Upper lobe of right lung (tissue), 1 donor: Measurements from ENCODE around the gene GLG1. TPM values are rescaled to one million over a fixed set of nuclear protein-coding genes. Genes with fewer than 3 reads are reported as not detected.

ENCODE experiments used
- ATAC-seq: fragments of 200-7000 bp; cut with Tn5 transposase; one replicate; pipeline ENCODE4 v1.9.1; 2020; ENCODE audit warnings: mild to moderate bottlenecking, moderate library complexity
- DNase-seq: peaks from one replicate; pipeline ENCODE4 v3.0.0-alpha.2; 2020
- H3K27ac ChIP-seq: fragments of 200-600 bp; one replicate; pipeline ENCODE4 v1.8.0; 2022
- H3K27me3 ChIP-seq: fragments of 200-600 bp; one replicate; pipeline ENCODE4 v1.8.0; 2022; ENCODE audit warnings: mild to moderate bottlenecking
- H3K36me3 ChIP-seq: fragments of 200-600 bp; one replicate; pipeline ENCODE4 v1.8.0; 2022
- H3K4me1 ChIP-seq: fragments of 200-600 bp; one replicate; pipeline ENCODE4 v1.8.0; 2022
- H3K4me3 ChIP-seq: fragments of 200-600 bp; one replicate; pipeline ENCODE4 v1.8.0; 2022; ENCODE audit warnings: mild to moderate bottlenecking
- H3K9me3 ChIP-seq: fragments of 200-600 bp; one replicate; pipeline ENCODE4 v1.8.0; 2022
- CTCF ChIP-seq: fragments of 200-600 bp; IDR thresholded peaks from one replicate; pipeline ENCODE4 v1.8.0; 2022; ENCODE audit warnings: antibody characterized with exemption
- intact Hi-C: fragments of 100-400 bp; cut with DNase I; formaldehyde crosslinking; loops from one replicate; pipeline ENCODE4 v1.11.0; 2022
- total RNA-seq: library from RNA; stranded (reverse); fragmentation: NEBNext Ultra II Directional; extraction: Animal tissue kit (Norgen Biotek cat#: 25700); gene quantifications from one replicate; pipeline ENCODE4 v1.2.1, GENCODE V29; 2021
- donor health status: DM: no; HTN: yes; CAD: no; lungs with severe emphysema.

The GLG1 gene
- total RNA-seq, 1 donor from 2014 or later, result 112 TPM

DNA sequence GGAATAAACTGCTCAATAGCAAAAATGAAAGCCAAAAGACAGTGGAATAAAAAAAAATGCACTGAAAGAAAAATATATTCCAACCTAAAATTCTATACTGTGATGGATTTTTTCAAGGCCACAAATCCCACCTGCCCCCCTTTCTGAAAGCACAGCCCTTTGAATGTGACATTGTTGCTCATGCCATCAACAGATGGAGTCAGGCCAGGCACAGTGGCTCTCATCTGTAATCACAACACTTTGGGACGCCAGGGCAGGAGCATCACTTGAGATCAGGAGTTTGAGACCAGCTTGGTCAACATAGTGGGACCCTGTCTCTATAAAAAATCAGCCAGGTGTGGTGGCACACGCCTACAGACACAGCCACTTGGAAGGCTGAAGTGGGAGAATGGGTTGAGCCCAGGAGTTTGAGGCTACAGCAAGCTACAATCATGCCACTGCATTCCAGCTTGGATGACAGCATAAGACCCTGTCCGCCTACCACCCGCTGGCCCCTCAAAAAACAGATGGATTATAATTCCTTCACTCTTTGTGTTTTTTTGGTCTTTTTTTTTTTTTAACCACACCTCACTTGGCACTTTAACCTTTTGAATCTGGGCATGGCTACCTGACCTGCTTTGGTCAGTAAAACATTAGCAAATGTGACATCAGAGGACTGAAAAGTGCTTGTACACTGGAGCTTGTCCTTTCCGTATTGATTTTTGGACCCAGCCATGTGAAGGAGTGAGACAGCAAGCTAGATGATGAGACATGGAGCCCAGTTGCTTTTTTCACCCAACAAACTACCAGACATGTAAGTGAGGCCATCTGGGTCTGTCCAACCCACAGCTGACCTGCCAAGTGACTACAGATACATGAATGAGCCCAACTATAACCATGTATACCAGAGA, 36.3 kb downstream of the GLG1 start:
- no peaks in the 10 kb centered on the region for H3K4me1 ChIP-seq
- no peak for DNase-seq
- intact Hi-C loops, result no loop called here
- no peak for ATAC-seq
- no peaks in the 10 kb centered on the region for H3K36me3 ChIP-seq
- H3K9me3 ChIP-seq, result no peaks in the 10 kb centered on the region
- no peak overlapping the region for H3K4me3 ChIP-seq
- no peak overlapping the region for H3K27ac ChIP-seq
- no peaks in the 10 kb centered on the region for H3K27me3 ChIP-seq
- no peak for TF ChIP-seq CTCF

GRCh38 chr16:74568961-74569631, 37.8 kb downstream of the GLG1 start:
- H3K27ac ChIP-seq, result no peak overlapping the region
- H3K27me3 ChIP-seq, result no peaks in the 10 kb centered on the region
- TF ChIP-seq CTCF, result no peak
- H3K4me3 ChIP-seq, result no peak overlapping the region
- H3K9me3 ChIP-seq, result no peaks in the 10 kb centered on the region
- peaks cover 3% of the 10 kb centered on the region for H3K4me1 ChIP-seq
- ATAC-seq (no peak), DNase-seq (no peak)
- no peaks in the 10 kb centered on the region for H3K36me3 ChIP-seq
- intact Hi-C loops, result no loop called here

DNA sequence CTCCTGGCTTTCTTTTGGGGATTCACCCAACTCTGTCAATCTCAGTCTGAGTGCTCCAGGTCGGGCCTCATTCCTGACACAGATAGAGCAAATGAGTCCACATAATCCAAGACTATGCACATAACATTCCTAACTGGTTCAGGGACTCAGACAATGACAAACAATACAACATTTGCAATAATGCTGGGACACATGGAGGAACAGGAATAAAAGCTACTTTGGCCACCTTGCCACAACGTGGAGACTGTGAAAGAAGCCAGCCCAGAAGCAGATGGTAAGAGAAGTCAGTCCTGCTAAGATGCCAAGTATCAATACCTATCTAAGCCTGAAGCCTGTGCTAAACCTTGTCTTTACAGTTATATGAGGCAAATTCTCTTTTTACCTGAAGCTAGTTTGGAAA, 39.0 kb downstream of the GLG1 start:
- no peak for ATAC-seq
- intact Hi-C loops, result no loop called here
- no peak for DNase-seq

GRCh38 chr16:74565378-74565777, 41.5 kb downstream of the GLG1 start:
- H3K9me3 ChIP-seq, result no peaks in the 10 kb centered on the region
- no peaks in the 10 kb centered on the region for H3K27me3 ChIP-seq
- ATAC-seq (no peak), DNase-seq (no peak)
- H3K4me1 ChIP-seq, result peaks cover 9% of the 10 kb centered on the region
- no peaks in the 10 kb centered on the region for H3K36me3 ChIP-seq
- intact Hi-C loops, result no loop called here
- no peak overlapping the region for H3K27ac ChIP-seq
- no peak for TF ChIP-seq CTCF
- H3K4me3 ChIP-seq, result no peak overlapping the region

More for the DNA sequence above, 39.0 kb downstream of the GLG1 start:
- Histone ChIP-seq H3K27ac (no peak overlapping the region), H3K9me3 (no peaks in the 10 kb centered on the region), H3K27me3 (no peaks in the 10 kb centered on the region), H3K36me3 (no peaks in the 10 kb centered on the region), H3K4me3 (no peak overlapping the region), H3K4me1 (peaks cover 7% of the 10 kb centered on the region)
- no peak for TF ChIP-seq CTCF

DNA sequence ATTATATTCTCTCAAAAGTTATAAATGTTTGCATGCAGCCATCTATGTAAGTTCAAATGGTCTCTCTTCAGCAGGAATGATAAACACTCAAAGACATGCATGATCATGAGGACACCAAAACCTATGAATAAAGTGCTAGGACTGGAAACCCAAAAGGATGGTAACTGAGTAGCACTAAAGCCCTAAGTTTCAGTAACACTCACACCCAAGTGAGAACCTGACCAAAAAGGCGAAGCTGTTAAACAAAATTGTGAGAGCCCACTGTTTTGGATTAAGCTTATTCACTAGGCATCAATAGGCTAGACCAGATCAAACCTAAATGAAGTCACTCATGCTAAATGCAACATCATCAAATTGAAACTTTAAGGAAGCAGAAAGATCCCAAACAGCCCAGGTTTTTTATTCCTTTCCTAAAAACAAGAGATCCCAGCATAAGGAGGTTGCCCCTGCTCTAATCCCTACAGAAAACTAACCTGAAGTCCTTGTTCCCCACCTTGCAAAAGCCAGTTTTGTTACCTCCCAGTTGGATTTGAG, 42.4 kb downstream of the GLG1 start:
- ATAC-seq, result no peak
- no peak for TF ChIP-seq CTCF
- DNase-seq, result no peak
- H3K4me3 ChIP-seq, result no peak overlapping the region
- no peaks in the 10 kb centered on the region for H3K36me3 ChIP-seq
- H3K27me3 ChIP-seq, result no peaks in the 10 kb centered on the region
- H3K4me1 ChIP-seq, result peaks cover 9% of the 10 kb centered on the region
- no peak overlapping the region for H3K27ac ChIP-seq
- no peaks in the 10 kb centered on the region for H3K9me3 ChIP-seq
- intact Hi-C loops, result no loop called here
